GM19023 (cell line): ENCODE data around the gene METTL8.

Experiments used
- ATAC-seq: cut with Tn5 transposase; IDR thresholded peaks from one replicate; pipeline ENCODE4 v1.9.1; 2021; ENCODE audit warnings: mild to moderate bottlenecking, moderate library complexity; ENCODE audit not compliant: unreplicated experiment

Gene METTL8

DNA sequence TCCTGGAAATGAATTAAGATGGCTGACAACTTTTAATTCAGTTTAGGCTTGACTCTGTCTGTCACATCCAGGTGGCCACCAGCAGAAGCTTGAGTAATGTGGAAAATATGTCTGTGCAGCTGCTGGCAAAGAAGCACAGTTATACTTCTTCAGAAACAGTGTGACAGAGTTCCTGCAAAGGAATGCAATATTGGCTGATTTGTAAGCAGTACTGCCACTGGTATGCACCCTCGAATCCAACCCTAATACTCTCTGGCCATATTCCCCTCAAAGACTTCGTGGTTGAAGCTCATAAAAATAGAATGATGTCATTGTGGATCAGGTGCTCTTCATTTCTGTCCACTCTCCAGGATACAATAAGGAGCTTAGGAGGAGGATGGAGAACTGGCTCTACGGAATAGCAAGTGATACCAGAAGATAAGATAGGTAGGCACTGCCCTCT is 86.2 kb downstream of the METTL8 start:
- ATAC-seq = no peak

DNA sequence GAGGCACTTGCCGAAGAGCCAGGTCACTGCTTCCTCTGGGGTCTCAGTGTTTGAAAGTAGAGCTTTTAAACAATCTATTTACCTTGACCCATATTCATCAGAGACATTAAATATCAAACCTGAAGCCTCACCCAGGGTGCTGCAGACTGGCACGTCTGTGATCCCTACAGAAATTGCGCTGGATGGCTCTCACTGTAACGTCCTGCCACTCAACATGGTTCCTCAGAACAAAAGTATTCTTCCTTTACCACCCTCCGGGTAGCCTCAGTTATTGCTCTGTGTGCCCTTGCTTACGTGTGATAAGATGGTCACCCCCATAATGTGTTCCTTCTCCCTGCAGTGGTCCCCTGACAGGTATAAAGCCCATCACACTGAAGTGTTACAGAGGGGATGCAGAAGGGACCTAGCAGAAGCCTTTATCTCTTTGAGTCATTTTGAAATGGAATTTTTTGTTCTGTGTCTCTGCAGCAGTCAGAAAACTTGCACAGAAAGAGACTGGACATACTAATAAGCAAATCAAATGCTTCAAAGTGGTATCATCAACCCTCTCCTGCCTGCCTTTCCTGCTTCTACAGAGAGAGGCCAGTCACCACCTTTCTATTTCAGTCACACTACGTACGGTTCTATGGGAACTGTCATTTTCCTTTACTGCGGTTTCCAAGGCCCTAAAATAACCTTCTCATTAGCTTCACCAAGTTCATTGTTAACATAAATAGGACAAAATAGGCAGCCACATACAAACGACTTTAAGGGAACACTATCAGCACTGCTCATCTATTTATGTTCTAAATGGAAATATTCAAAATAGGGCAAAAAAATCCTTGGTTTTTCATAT is 86.8 kb downstream of the METTL8 start:
- ATAC-seq = no peak

DNA sequence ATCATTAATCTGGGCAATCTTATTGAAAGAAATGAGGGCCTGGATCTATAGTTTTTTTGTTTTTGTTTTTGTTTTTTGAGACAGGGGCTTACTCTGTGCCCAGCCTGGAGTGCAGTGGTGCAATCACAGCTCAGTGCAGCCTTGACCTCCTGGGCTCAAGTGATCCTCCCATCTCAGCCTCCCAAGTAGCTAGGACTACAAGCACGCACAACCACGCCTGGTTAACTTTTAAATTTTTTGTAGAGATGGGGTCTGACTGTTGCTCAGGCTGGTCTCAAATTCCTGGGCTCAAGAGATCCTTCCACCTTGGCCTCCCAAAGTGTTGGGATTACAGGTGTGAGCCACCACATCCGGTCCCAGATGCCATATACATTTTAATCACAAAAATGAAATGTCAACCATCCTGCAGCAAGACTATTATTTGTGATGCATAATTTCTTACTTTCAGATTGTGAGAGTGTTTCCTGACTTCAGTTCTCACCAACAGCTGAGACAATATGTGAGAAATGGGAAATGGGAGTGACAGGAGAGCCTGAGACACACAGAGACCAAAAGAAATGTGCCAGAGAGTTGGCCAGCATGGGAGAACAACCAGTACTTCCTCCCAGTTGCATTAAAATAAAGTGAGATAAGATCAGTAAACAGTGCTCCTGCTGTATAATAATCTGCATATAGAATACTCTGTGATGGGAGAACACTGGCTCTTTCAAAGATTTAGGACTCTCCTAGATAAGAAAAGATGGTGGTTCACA is 87.6 kb downstream of the METTL8 start:
- no peak for ATAC-seq

DNA sequence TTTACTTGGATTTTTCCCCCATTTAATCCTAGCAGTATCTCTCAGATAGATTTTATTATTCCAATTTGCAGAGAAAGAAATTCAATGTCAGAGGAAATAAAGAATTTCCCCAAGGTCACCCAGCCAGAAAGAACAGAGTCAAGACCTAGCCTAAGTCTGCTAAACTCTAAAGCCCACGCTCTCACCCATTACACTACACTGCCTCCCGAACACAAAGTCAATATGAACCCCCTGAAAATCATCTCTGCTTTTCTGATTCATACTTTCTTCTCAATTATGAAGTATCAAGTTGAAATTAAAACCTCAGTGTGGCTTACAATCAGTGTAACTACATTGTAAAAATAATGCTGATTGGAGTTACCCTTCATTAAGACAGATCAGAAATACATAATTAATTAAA is 89.6 kb downstream of the METTL8 start:
- no peak for ATAC-seq

DNA sequence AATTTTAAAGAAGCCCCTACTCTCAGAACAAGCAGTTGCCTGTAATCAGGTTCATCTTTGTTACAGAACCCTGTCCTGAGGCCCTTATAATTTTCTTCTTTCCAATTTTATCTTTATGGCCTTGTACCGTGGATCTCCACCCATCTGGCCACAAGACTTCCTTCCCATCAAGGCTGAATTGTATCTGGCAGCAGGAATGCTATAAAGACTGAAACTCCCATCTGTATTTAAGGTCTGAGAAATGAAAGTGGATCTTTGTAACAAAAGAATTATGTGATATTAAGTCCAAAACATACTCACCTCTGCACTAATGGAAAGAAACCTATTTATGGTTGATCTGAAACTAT is 91.8 kb downstream of the METTL8 start:
- ATAC-seq = no peak

DNA sequence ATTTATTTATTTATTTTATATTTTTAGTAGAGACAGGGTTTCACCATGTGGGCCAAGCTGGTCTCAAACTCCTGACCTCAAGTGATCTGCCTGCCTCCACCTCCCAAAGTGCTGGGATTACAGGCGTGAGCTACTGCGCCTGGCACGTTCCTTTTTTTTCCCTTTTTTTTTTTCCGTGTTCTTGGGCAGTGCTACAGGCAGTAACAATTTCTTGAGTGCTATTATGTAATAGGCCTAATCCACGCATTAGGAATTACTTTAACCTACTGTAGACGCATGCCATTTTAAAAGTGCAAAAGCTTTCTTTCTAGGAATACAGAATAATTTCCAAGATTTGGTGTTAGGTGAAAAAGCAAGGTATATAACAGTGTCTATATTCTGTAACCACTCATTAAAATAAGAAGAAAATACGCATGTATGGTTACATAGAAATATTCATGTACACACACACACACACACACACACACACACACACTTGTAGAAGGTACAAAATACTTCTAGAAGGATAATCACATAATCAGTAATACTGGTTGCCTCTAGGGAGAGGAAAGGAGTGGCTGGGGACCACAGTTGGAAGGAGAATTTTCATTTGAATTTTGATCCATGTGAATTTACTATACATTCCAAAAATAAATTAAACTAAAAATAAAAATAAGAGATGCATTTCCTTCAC is 92.3 kb downstream of the METTL8 start:
- ATAC-seq = no peak

DNA sequence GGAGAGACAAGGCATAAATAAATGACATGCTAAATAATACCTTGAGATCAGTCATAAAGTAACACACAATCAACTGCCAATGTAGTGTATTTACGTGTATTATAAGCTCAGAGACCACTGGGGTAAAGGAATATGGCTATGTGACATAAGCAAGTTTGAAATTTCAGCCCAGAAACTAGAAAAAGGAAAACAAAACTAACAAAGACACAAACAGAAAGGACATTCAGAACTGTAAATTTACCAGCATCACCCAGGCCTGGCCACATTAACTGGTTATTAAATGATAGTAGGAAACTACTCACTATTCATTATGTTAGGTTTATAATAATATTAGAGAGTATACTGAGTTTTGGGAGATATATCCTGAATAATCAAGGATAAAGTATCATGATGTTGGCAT is 98.8 kb downstream of the METTL8 start:
- ATAC-seq = no peak

DNA sequence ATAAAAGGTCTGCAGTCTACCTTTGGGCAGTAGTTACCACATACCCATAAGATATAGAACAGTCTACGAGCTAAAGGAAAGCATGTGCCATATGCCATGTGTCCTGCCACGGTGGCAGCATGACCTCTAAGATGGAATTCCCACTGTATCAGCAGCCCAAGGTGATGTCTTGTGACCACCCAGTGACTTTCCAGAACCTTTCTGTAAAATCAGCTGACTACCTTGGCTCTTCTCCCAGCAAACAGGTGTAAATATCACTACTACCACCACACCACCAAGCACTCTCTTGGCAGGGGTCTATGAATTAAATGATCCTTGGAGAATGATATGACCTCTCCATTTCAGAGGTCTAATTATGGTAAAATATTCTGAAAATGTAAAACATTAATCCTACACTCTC is 99.6 kb downstream of the METTL8 start:
- no peak for ATAC-seq

DNA sequence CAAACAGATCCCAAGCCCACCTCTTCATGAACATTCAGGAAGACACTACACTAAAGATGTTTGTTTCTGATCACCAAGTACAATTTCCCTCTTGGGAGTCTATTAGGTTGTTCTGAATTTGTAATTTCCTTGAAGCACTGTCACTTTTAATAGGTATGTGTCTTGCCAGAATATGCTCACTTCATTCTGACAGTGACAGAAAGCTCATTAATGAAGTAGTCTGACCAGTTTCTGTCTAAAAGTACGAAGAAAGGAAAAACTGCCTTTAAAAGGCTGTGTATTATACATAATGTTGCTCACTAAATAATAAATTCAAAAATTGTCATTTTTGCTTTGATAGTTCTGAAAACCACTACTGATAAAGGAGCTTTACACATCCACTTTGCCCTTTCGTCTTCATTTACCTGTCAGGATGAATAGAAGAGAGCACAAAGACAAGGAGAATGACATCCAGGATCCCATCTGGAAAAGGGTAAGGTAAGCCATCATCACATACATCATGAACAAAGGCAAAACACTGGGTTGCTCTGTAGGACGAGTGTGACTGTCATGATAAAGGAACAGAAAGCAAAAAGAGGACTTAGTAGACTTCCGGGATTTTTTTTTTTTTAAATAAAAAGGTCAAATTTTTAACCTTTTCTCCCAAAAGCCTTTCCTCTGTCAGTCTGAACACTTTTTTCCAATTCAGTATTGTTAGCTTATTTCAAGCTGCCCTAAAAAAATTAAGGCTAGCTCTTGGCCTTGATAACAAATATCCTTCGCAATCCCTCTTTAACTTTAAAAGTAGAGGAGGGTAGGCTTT is 103.4 kb downstream of the METTL8 start:
- no peak for ATAC-seq

DNA sequence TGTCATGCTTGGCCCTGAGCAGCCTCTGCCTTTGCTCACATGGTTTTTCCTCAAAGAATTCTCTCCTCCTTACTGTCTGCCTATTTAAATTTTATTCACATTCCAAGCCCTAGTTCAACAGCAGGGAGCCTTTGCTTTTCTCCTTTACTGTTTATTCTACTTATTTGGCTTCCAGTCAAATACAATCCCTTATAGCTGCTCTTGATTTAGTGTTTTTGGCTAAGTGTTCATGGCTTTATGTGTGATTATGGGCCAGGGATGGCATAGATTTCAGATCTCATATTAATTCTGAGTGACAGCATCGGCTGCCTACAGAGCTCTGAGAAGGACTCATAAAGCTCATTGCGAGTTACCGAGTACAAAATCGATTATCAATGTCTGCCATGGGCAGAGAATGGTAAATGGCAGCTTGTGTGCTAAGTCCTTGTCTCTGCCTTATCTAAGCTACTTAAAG is 106.7 kb downstream of the METTL8 start:
- no peak for ATAC-seq

DNA sequence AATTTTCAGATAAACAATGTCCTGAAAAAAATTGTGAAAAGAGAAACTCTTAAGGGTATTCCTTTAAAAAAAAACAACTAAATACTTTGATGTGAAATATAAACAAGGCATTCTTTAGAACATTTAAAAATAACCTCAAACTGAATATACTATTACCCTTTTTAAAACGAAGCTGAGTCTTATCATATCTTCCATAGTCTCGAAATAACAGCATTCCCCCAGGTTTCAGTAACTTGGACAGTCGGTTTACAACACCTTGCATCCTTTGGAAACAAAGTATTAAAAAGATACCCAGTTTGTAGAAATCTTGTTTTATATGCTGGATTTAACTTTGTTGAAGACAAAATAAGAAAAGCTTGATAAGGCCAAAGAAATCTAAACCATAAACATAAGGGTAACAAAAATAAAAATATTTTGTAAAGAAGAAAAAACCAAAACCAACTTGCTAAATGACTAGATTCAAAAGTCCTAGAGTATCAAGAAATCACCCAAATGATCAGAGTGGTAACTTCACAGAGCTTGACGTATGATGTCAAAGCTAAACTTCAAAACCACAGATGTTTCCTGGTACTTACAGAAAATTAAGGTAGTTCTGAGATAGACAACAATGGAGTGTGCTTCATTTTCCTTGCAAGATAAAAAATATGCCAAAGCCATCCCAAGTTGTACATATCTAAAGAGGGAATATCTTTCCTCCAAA is 107.8 kb downstream of the METTL8 start:
- no peak for ATAC-seq

DNA sequence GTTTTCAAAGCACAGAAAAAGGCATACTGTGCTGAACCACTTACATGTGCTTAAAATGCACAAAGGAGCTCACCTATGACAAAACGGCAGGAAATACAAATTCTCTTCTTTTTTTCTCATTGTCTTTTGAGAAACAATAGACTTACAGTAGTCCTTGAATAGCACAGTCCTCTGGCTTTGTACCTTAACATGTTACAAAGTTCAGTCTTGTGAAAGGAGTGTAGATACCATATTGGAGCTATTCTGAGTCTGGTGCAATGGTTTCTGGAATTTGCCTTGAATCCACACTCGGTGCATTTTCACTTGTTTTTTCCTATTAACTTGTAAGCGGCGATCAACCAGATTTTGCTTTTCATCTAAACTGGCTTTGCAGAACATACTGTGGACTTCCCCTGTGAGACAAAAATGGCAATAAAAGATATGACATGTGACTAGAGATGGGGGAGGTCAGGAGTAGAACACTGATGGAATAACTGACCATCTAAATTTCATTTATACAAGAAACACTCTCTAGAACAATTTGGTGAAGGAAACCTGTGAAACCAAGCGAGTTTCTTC is 109.7 kb downstream of the METTL8 start:
- no peak for ATAC-seq

DNA sequence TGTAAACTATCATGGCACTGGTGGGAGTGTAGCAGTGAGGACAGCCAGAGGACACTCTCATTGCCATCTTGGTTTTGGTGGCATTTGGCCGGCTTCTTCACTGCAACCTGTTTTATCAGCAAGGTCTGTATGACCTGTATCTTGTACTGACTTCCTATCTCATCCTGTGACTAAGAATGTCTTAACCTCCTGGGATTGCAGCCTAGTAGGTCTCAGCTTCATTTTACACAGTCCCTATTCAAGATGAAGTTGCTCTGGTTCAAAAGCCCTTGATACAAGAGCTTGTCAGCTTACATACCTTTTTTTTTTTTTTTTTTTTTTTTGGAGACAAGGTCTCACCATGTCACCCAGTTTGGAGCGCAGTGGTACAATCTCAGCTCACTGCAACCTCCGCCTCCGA is 110.9 kb downstream of the METTL8 start:
- ATAC-seq = no peak

DNA sequence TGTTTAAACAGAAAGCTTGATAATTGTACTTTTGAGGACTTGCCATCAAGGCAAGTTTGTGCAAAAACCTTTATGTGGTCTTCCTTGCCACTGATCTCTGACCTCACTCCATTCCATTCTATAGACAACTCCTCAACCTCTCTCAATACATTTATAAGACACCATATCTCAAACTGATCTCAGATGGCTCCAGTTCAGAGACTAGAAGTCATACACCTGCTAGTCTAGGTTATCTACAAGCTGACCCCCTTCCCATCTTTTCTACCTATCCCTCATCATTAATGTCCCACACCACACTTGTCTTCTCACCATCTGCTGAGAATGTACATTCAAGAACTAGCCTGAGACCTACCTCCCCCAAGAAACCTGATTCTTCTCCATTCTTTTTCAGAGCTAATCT is 113.1 kb downstream of the METTL8 start:
- ATAC-seq = no peak

DNA sequence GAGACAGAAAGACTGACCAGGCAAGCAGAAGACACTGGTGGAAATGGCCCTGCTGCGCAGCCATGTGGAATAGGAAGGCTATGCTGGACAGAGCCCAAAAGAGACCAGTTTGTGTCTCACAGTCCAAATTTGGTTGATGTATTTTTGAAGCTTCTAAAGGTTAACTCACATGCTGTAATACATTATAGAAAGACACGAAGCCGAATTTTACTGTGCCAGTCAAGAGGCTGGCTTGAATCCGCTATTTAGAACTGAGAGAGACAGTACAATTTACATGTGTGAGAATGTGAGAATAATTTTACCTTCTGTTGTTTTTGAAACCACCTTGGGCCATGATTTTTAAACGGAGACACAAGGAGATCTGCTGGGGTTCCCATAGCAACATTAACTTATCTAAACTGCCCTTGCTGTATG is 113.6 kb downstream of the METTL8 start:
- ATAC-seq = peak; percentile 26

DNA sequence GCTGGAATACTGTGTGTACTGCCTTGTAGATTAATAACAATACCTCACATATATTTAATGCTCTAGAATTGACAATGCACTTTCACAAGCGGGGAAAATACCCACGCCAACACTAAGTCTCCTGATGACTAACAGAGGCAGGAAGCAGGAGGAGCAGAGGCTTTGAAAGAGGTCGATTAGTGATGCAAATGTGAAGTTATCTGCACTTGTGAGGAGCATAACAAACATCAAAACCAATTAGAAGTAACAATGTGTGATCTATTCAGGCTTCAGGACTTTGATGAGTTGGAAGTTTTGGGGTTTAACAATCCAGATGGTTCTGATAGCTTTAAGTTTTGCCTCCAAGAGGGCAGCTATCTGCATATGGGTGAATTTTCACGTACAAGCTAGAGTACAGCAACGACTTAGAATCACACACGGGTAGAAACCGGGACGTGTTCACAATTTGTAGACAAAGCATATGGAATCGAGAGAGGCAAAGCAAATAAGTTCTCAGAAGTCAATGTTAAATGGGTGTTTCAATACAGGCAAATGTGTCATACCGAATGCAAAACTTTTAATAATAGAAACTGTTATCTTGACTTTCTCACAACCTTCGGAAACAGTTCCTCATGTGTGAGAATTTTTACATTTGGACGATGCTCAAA is 114.5 kb downstream of the METTL8 start:
- ATAC-seq = peak; percentile 53

DNA sequence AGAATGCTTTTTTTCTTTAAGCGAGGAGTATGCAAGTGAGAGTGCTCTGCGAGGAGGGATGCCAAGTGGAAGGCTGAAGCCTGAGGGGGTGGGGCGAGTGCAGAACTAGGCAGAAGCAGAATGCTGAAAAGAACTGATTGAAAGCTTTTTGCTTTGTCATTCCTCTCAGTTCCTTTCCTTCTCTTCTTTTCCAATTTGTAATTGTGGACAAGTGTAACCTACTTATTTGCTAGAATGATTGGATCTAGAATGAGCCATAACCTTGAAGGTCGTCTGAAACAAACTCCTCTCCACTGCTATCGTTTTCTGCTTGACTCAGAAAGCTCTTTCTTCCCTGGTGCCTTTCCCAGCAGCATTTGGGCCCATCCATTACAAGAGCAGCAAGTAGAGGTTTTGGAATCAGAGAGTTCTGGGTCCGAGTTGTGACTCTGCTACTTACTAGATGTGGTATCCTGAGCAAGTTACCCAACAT is 115.3 kb downstream of the METTL8 start:
- ATAC-seq = no peak

DNA sequence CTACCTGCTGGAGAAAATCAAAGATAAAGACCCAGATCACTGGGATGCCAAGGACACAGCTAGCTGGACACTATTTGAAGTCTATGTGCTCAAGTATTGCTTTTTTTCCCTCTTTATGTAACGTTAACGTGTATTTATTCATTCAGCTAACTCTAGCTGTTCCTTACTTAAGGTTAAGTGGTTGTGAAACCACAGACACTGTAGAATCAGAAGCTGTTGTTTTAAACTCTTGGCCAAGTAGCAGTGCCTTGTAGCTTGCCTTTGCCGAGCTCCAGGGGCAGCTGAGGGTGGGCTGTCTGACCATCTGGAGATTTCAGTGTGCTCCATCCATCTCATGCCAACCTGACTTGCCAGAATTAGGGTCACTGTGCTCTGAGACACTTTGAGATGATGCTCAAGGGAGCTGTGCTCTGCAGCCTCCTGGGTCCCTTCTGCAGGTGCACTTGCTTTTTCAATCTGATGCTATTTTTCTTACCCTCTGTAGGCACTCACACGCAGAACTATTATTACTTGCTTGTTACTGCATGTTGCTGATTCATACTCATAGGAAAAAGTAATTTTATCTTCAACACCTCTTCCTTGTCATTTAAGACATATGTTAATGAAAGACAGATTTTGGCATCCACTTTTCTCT is 116.2 kb downstream of the METTL8 start:
- no peak for ATAC-seq
